Fibroblast of skin of left quadriceps (primary cell): ENCODE results near the gene DOCK10.

Experiments used
- DNase-seq, 2 experiments: peaks; one replicate each; pipeline ENCODE4 v3.0.0-alpha.2; 2013; ENCODE audit warnings: low read depth in 2 of 2

The DOCK10 gene

GRCh38 chr2:225041207-225041850 lies 939 bp downstream of the DOCK10 start:
- DNase-seq = no peak

GRCh38 chr2:225040856-225041206 lies 1.4 kb downstream of the DOCK10 start:
- no peak for DNase-seq

DNA sequence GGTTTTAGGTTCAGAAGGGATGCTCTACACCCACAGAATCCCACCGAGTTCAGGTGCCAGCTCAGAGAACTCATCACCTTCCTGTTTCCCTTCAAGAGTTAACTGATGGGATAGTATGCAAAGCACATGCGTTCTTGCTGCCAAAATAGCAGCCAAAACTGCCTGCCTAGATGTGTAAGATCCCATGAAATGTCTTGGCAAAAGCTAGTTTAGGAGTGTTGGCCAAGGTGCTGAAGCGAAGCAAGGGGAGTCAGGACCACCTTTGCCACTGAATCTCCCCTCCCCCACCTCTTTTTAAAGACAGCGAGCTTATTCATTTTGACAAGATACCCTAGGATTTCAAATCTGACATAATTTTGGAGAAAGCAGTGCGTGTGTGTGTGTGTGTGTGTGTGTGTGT lies 2.1 kb downstream of the DOCK10 start:
- no peak for DNase-seq

DNA sequence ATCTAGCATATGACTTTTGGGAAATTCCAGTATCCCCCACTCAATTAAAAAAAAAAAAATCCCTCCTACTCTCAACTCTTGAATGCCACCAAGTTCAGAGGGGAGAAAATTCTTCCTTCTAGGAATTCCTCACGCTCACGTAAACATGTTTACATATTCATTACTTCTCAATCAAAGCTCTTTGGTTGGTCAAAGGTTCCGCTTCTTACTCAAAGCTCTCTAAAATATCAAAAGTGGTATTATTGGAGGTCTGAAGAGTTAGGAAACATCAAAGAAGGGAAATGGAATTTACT lies 4.1 kb downstream of the DOCK10 start:
- DNase-seq = no peak

GRCh38 chr2:225037415-225038230 lies 4.6 kb downstream of the DOCK10 start:
- DNase-seq = no peak

DNA sequence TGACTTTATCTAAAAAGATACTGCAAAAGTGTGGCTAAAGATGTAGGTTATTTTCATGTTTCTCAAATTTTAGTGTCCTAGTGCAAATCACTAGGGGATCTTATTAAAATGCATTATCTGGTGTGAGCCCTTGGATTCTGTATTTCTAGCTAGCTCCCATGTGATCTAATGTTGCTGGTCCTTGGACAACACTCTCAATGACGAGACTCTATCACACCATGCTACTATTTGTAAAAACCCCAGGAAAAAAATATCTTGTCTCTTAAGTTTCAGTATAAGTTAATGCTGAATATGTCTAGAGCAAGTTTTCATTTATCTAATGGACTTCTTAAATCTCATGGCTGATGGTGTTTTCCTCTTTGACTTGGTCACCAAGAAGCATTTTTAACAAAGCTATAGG lies 5.8 kb downstream of the DOCK10 start:
- DNase-seq = no peak

GRCh38 chr2:225033440-225034318 lies 8.6 kb downstream of the DOCK10 start:
- DNase-seq = no peak

DNA sequence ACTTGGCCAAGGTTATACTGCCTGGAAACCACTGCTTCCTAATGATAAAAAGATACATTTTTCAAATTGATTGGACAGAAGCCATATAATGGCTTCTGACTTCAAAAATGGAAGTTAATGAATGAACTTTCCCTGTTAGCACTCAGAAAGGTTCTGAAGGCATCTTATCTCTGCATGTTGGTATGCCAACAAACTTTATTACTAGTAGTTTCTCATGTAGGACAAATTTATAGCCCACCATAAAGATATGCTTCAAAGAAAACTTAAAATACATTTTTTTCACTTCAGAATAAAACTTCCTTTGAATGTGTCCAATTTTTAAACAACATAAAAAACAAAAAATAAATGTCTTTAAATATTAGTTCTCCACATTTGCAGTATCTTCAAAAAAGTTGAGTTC lies 10.0 kb downstream of the DOCK10 start:
- no peak for DNase-seq

GRCh38 chr2:225031599-225031998 lies 10.7 kb downstream of the DOCK10 start:
- DNase-seq = no peak

DNA sequence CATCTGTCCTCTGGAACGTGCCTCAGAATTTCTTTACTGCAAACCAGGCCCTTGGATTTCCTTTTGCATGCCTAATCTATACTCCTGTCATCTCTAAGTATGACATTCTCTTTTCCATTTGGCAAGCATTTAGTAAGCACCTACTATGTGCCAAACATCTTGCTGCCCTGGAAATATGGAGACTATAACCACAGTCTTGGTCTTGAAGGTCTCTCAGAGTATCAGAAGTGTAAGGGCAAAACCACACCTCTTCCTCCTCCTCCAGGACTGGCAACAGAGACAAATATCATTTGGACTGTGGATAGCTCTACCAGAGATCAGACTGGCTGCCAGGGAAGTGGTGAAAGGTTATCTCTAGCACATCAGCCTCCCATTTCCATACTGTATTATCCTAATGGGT lies 11.4 kb downstream of the DOCK10 start:
- no peak for DNase-seq

- no peak for DNase-seq
Observed at GRCh38 chr2:225030203-225030602, 12.1 kb downstream of the DOCK10 start.

DNA sequence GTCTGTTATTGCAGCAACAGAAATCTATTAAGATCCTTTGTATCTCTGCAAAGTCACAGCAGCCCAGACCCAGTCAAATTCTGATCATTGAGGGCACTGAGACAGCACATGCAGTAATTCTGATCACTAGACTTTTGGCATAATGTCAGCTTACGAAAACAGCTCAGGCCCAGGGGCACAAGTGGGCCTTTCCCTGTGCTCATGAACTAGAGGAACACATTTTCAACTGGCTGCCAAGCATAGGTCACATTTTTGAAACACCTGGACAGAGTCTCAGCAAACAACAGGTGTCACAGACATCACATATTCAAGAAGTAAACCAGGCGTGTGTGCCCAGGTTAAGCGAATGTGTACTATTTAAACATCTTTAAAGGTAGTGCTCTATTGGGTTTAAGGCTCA lies 13.7 kb downstream of the DOCK10 start:
- no peak for DNase-seq

- no peak for DNase-seq
Observed at GRCh38 chr2:225027061-225027762, 15.1 kb downstream of the DOCK10 start.

DNA sequence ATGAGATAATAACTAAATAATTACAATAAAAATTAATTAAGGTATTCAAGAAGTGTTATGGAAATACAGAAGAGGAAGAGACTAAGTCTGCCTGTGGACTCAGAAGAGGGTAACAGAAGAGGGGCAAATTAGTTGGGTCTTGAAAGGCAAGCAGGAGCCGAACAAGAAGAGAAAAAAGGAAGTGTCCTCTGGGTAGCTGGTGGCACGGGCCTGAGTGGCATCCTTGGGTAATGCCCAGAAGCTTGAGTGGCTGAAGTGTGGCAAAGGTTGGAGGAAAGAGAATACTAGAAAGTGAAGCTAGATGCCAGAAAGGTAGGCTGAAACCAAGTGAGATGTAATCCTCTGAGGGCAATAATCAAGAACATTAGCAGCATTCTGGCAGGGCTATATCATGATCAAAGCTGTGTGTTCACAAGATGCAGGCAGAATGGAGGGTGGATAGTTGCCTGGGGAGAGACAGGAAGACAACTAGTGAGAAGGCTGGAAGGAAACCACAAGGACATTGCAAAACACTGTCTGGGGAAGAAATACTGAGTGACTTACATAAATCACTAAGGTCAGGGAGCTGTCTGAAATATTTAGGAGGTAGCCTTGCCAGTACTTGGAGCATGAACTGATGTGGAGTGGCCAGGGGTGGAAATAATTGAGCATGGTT lies 16.2 kb downstream of the DOCK10 start:
- DNase-seq = peak; percentile 81 to 82

- no peak for DNase-seq
Observed at GRCh38 chr2:225022188-225022587, 20.1 kb downstream of the DOCK10 start.

DNA sequence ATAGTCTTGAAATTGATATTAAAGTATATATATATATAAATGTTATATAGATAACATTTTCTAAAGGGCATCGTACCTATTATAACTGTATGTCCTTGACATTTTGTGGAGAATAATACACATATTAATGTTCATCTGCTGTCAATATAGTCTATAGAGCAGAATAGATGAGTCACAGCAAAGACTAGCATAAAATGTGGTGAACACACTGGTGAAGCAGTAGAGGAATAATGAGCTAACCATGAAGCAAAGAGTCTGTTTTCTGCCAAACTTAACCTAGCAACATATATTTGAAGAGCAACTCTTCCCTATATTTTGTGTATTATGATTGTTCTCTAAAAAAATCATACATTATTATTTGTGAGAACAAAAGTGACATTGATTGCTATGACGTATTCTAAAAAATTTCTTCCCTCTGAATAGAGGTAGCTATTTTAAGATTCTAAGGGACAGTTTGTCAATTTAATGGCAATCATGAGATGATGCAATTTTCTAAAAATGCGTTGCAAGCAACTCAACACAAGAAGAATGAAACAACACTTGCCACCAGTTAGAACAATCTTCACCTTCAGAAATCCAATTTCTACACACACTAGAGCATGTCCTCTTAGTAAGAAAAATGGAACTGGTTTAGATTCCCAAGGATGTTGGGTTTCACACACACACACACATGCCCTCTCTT lies 22.0 kb downstream of the DOCK10 start:
- DNase-seq = no peak

DNA sequence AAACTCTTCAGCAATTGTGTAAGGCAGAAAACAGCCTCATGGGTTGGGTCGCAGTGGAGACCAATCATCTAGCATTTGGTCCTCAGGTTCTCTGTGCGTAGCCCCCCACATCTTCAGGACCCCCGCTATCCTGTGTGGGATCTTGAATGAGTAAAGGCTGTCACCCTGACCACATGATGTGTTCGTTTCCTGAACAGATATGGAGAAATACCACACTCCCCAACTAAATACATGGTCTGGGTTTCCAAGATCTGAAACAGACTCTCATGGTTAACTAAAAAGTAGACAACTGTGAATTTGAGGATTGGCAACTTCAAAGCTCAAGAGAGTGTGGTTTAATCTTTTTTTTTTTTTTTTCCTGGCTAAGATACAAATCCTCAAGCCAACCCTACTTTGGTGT lies 23.2 kb downstream of the DOCK10 start:
- DNase-seq = no peak

DNA sequence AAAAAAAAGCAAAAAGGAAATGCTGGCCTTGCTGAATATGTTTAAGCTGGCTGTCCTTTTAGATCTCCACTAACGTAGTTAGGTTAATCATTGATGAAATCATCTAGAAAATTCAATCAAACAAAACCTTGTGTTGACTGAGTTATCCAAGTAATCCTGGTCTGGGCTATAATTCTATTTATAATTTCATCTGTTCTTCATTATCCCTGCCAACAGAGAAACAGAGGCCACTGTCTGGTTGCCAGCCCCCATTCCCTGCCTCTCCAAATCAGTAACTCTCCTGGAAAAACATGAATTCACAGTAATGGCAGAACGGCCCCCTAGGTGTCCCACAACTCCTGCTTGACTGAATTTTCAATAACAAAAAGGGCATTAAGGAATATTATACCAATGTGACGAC lies 24.6 kb downstream of the DOCK10 start:
- no peak for DNase-seq

DNA sequence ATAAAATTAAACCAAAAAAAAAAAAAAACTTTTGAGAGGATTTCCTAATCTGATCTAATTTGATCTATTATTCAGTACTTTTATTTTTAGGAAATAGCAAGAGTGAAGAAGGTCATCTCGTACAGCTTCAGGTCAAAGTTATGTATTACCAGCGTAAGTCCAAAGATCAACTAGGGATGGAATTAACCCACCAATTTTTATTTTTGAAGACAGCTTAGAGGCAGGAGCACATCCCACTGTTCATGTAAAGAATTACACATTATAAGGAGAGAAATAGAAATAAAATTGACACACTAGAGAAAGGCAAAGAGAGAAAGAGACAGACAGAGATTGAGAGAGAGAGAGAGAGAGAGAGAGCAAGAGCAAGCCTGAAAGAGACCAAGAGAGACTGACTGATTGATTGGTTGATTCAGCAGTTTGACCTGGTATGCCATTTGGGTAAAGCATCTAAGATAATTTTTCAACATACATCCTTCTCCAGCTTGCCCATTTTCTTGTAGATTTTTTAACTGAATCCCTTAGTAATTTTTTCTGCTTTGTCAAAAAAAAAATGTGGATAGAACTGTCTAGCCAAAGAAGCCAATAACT lies 25.1 kb downstream of the DOCK10 start:
- no peak for DNase-seq
